Ovary (tissue), 9 donors: ENCODE results near the gene CAMTA2. TPM values are rescaled to one million over a fixed set of nuclear protein-coding genes. Genes with fewer than 3 reads are reported as not detected.
A peak's percentile ranks its signal among the peaks of the same experiment; 100 is the strongest.

Experiments
- DNase-seq, 5 donors: peaks; one replicate each; pipeline ENCODE4 v3.0.0-alpha.2; 2019 to 2020
- H3K27ac ChIP-seq, 2 donors: fragments of 200-600 bp; one replicate each; pipeline versions ENCODE4 v1.5.1 to v1.8.0; 2019 to 2022
- H3K27me3 ChIP-seq: fragments of 200-600 bp; one replicate; pipeline ENCODE4 v1.8.0; 2022
- H3K36me3 ChIP-seq: fragments of 200-600 bp; sonication (generic); one replicate; pipeline ENCODE4 v1.5.1; 2019
- H3K4me1 ChIP-seq: one replicate; pipeline ENCODE4 v1.8.1; 2013; ENCODE audit warnings: mild to moderate bottlenecking, moderate library complexity; ENCODE audit not compliant: insufficient read depth
- H3K4me3 ChIP-seq: fragments of 200-600 bp; sonication (generic); one replicate; pipeline ENCODE4 v1.5.1; 2017
- H3K9me3 ChIP-seq, 2 donors: fragments of 200-600 bp in 1 of 2; sonication (generic) in 1 of 2; one replicate each; pipeline versions ENCODE4 v1.5.1 to v1.8.1; 2013 to 2019; ENCODE audit warnings: mild to moderate bottlenecking in 1 of 2, moderate library complexity in 1 of 2
- CTCF ChIP-seq, 3 donors: fragments of 450-650 bp in 2 of 3; fragments of 200-600 bp in 1 of 3; IDR thresholded peaks; one replicate each; pipeline versions ENCODE4 v1.5.1 to v1.8.0; 2016 to 2022; ENCODE audit warnings: antibody characterized with exemption in 3 of 3, mild to moderate bottlenecking in 1 of 3
- EP300 ChIP-seq: sonication (generic); formaldehyde crosslinking; IDR thresholded peaks from one replicate; pipeline ENCODE4 v1.6.1; 2017; ENCODE audit warnings: antibody characterized with exemption
- POLR2A ChIP-seq: fragments of 450-650 bp; IDR thresholded peaks from one replicate; pipeline ENCODE4 v1.6.1; 2017; ENCODE audit warnings: antibody characterized with exemption, mild to moderate bottlenecking, moderate library complexity
- WGBS, 3 donors: extraction: QIAGEN DNeasy Blood & Tissue Kit in 1 of 3; methylation state at CpG; one replicate each; pipeline versions ENCODE4 v1.1.5 to v1.1.7; 2013 to 2017; 5-methylcytosine and 5-hydroxymethylcytosine counted together
- intact Hi-C, 4 donors: fragments of 100-400 bp; cut with DNase I; formaldehyde crosslinking; loops; one replicate each; pipeline versions ENCODE4 v1.11.0 to v1.15.1; 2022 to 2023
- polyA plus RNA-seq, 2 donors: library from polyadenylated mRNA; stranded (reverse); fragments of 200-250 nt in 1 of 2; fragments of 350-450 nt in 1 of 2; fragmentation: Illumina TruSeq in 1 of 2; extraction: RNeasy Lipid Tissue Mini Kit (QIAGEN cat#74804) in 1 of 2; gene quantifications; one replicate each; pipeline ENCODE4 v1.2.3, GENCODE V29; 2013 to 2014
- total RNA-seq, 7 donors: library from RNA; depleted of rRNA in 2 of 7; stranded (reverse); fragments of >200 nt in 2 of 7; fragmentation: NEBNext Ultra II Directional in 3 of 7; extraction: Animal tissue kit (Norgen Biotek cat#: 25700) in 3 of 7; gene quantifications; one replicate each; pipeline versions ENCODE4 v1.1.0 to v1.2.4, GENCODE V29; 2016 to 2023
- donor health status: DM: no; HTN: no; CAD: no; lungs with moderate emphysema.
- donor health status: DM: no; HTN: no; CAD: no.
- donor health status: Bipolar disorder and iron deficiency.
- donor health status: DM: yes; HTN: yes; CAD: no.
- donor health status: DM: no; HTN: no; CAD: no.
- donor health status: DM: yes; HTN: yes; CAD: no.

CAMTA2 gene
- total and polyA plus RNA-seq, 9 donors, result 10.2 to 71.2 (median 33.0) TPM

GRCh38 chr17:5011928-5012327 lies 24.5 kb upstream of the CAMTA2 start:
- TF ChIP-seq POLR2A (no peak), EP300 (no peak), CTCF (IDR thresholded peaks at IDR 0.05) (no peak)
- H3K4me1 ChIP-seq, result no peaks in the 10 kb centered on the region
- WGBS, 3 donors, result 85 to 86% (median 86%) methylated on average over 6 of the region's 6 CpGs
- H3K27me3 ChIP-seq, result no peaks in the 10 kb centered on the region
- no peak overlapping the region for H3K4me3 ChIP-seq
- H3K9me3 ChIP-seq, result no peaks in the 10 kb centered on the region
- no peak overlapping the region for H3K27ac ChIP-seq
- H3K36me3 ChIP-seq, result no peaks in the 10 kb centered on the region
- intact Hi-C loops, result loop anchor here in 1 of 4 donors (10.0 kb wide), 1 partner anchor 53 kb away; no protein-coding TSS in a partner anchor
- DNase-seq, result no peak

- Histone ChIP-seq H3K36me3 (no peaks in the 10 kb centered on the region), H3K4me3 (no peak overlapping the region), H3K27ac (no peak overlapping the region), H3K9me3 (no peaks in the 10 kb centered on the region), H3K4me1 (peaks cover 6% of the 10 kb centered on the region), H3K27me3 (no peaks in the 10 kb centered on the region)
- no peak for TF ChIP-seq EP300
- no peak for TF ChIP-seq POLR2A
- TF ChIP-seq CTCF (IDR thresholded peaks at IDR 0.05), result no peak
- intact Hi-C loops, result no loop called here
- DNase-seq, result no peak
- 90 to 94% (median 94%) methylated on average over 18 of the region's 18 CpGs for WGBS, 3 donors
Observed at GRCh38 chr17:5003214-5003867, 15.9 kb upstream of the CAMTA2 start.

- DNase-seq, result no peak
- no peaks in the 10 kb centered on the region for H3K9me3 ChIP-seq
- no peaks in the 10 kb centered on the region for H3K27me3 ChIP-seq
- no peak for TF ChIP-seq EP300
- TF ChIP-seq CTCF (IDR thresholded peaks at IDR 0.05), result no peak
- TF ChIP-seq POLR2A, result no peak
- H3K27ac ChIP-seq, result no peak overlapping the region
- no peak overlapping the region for H3K4me3 ChIP-seq
- 87 to 91% (median 87%) methylated on average over 20 of the region's 20 CpGs for WGBS, 3 donors
- H3K36me3 ChIP-seq, result no peaks in the 10 kb centered on the region
- peaks cover 6% of the 10 kb centered on the region for H3K4me1 ChIP-seq
- intact Hi-C loops, result no loop called here
Observed at GRCh38 chr17:5002121-5002788, 14.8 kb upstream of the CAMTA2 start.

- Histone ChIP-seq H3K36me3 (no peaks in the 10 kb centered on the region), H3K27me3 (no peaks in the 10 kb centered on the region), H3K27ac (peak overlapping the region; percentile 16), H3K9me3 (no peaks in the 10 kb centered on the region), H3K4me1 (peaks cover 11% of the 10 kb centered on the region), H3K4me3 (no peak overlapping the region)
- TF ChIP-seq EP300 (no peak), POLR2A (no peak), CTCF (IDR thresholded peaks at IDR 0.05) (no peak)
- intact Hi-C loops, result no loop called here
- 51 to 61% (median 56%) methylated on average over 11 of the region's 11 CpGs for WGBS, 3 donors
- DNase-seq, result peak; percentile 73 to 86 (median 78)
Observed at GRCh38 chr17:5000237-5000639, 12.8 kb upstream of the CAMTA2 start.
